ENCODE data around the gene TMEM132D.

The TMEM132D gene

GRCh38 chr12:129184127-129184928 is 719.5 kb downstream of the TMEM132D start:
- DNase-seq (ENCODE audit: low spot score), result no peak

- no peak for DNase-seq (ENCODE audit: low spot score)
These were observed 723.8 kb downstream of the TMEM132D start for GRCh38 chr12:129179941-129180553.

DNA sequence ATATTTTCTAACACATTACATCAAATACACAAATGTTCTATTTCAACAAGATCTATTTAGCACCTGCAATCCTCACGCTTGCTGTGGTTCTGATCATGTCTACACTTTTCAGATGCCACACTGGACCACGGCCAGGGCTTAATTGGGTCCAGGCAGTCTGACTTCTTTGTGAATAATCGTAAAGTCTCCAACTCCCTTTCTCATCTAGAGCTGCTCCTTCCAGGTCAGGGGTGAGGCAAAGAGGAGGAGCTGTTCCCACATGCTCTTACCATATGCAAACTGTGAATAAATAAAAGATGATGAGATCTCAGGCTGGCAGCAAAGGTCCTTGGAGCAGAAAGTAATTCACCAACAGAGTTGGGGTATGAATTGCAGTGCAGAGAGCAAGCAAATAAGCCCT is 733.9 kb downstream of the TMEM132D start:
- DNase-seq (ENCODE audit: low spot score), result no peak

DNA sequence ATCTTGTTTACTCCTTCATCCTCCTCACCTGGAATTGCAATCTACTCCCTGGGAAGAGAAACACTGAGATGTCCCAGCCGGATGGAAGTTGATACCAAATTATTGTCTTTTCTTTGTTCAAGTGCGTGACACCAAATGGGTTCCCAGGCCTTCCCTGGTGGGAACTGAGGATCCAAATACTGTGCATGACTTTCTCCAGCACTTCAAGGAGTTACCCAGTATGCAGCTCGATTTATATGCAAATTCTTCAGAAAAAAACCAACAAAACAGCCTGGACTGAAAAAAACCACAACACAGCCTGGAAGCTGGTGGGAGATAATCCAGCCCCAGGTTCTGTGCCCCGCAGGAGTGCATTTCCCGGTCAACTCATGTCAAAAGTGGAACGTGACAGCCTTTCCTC is 740.0 kb downstream of the TMEM132D start:
- DNase-seq (ENCODE audit: low spot score), result no peak

GRCh38 chr12:129163461-129163860 is 740.4 kb downstream of the TMEM132D start:
- no peak for DNase-seq (ENCODE audit: low spot score)

DNA sequence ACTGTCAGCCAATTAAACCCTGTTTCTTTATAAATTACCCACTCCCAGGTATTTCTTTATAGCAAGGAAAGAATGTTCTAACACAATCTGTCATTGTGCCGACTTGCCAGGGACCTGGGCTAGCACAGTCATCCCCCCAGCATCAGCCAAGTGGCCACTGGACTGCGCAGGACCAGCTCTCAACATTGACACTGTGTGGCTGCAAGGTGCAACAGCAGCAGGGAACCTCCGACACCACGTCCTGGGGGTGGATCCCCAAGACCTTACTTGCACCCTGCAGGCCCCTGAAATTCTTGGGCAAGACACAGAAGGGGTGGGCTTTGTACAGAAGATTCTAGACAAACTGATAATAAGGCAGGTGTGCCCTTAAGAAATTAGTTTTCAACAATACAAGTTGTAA is 741.0 kb downstream of the TMEM132D start:
- no peak for DNase-seq (ENCODE audit: low spot score)

- DNase-seq (ENCODE audit: low spot score), result no peak
These were observed 742.3 kb downstream of the TMEM132D start for GRCh38 chr12:129161511-129161910.

GRCh38 chr12:129160282-129160681 is 743.5 kb downstream of the TMEM132D start:
- DNase-seq (ENCODE audit: low spot score), result no peak

GRCh38 chr12:129152351-129153104 is 751.3 kb downstream of the TMEM132D start:
- DNase-seq (ENCODE audit: low spot score), result no peak

DNA sequence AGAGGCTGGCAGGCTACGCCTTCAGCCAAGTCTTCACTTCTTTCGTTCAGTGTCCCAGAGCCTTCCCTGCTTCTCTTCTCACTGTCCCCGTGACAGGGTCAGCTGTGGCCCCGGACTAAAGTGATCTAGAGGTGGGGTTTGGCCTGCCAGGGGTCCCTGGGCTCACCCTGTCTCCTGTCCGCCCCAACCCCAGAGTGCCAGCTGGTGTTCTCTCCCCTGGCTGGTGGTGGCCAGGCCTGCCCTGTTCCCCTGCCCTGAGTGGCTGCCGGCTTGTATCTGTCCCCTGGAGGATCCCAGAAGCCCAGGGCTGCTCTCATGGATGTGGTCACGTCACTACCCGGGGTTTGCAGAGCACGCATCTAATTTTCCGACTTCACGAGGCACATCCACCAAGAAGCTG is 753.1 kb downstream of the TMEM132D start:
- no peak for DNase-seq (ENCODE audit: low spot score)

DNA sequence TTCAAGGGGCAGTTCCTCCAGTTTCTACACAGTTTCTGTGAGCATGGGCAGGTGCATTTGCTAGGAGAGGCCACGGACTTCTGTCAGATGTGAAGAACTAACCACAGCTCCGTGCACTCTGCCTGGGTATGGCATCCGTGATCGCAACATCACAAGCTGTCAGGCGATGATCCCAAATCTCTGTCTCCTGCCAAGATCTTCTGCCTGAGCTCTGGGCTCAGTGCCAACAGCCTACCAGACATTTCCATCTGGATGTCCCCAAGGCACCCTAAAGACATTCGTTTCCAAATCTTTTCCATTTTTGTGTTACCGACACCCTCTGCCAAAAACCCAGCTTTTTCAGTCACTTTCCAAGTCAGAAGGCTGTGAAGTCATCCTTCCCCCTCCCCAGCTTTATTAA is 758.4 kb downstream of the TMEM132D start:
- no peak for DNase-seq (ENCODE audit: low spot score)

- no peak for DNase-seq (ENCODE audit: low spot score)
These were observed 765.0 kb downstream of the TMEM132D start for GRCh38 chr12:129138776-129139175.

DNA sequence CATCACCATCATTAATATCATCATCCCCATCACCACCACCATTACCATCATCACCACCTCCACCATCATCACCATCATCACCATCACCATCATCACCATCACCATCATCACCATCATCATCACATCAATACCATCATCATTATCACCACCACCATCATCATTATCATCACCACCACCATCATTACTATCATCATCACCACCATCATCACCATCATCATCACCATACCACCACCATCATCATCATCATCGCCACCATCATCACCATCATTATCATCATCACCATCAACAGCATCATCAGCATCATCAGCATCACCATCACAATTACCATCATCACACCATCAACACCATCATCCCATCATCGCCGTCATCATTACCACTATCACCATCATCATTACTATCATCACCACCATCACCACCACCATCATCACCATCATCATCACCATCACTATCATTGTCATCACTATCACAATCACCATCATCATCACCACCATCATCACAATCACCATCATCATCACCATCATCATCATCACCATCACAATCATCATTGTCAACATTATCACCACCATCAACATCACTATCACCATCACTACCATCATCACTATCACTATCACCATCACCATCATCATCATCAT is 767.0 kb downstream of the TMEM132D start:
- no peak for DNase-seq (ENCODE audit: low spot score)

DNA sequence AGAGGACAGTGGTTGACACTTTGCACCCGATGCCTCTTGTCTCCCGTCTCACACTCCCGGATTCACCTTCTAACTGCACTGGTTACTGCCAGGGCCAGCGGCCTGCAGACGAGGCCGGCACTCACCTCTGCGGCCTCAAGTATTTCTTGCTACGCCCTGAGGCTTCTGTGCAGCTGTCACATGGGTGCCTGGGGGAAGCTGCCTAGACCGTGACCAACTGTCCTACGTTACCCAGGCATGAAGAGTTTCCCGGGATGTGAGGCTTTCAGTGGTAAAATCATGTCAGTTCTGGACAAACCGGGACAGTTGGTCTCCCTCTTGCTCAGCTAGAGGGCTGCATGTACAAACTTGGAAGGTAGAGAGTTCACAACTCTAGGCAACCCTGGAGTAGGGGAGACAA is 776.1 kb downstream of the TMEM132D start:
- DNase-seq (ENCODE audit: low spot score), result no peak

DNA sequence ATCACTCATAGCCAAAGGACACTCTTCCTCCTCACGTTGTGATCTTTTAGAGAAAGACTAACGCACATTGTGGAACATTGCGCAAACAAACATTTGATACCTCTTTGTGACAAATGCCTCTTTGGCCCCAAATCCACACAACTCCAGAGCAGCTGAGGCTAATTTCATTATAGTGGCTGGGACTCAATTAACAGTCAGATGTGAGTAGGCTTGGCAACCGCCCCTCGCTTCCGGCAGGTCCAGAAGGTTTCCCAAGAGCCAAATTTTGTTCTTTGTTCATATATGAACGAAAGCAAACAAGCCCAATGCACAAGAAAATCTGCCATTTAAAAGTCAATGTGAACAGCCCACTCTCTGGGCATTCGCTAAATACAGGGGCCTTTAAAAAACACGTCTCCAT is 776.6 kb downstream of the TMEM132D start:
- DNase-seq (ENCODE audit: low spot score), result no peak

DNA sequence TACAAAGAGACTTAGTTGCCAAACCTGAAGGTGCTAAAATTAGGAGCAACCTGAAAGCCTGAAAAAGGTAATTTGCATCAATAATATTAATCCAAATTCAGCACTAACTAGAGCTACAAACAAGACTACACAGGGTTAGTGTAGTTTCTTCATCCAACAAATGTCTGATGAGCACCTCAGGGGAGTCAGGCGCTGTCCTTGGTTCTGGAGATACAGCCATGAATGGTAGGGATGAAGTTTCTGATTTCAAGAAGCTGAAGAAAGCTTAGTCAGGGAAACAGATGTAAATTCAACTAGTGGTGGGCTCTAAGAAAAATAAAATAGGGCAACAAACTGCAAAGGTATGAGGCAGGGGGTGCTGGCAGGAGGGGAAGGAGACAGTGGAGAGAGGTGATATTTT is 784.3 kb downstream of the TMEM132D start:
- DNase-seq (ENCODE audit: low spot score), result peak; percentile 47

- no peak for DNase-seq (ENCODE audit: low spot score)
These were observed 788.3 kb downstream of the TMEM132D start for GRCh38 chr12:129115558-129115957.

- no peak for DNase-seq (ENCODE audit: low spot score)
These were observed 793.2 kb downstream of the TMEM132D start for GRCh38 chr12:129110575-129110974.

GRCh38 chr12:129109174-129110001 is 794.4 kb downstream of the TMEM132D start:
- no peak for DNase-seq (ENCODE audit: low spot score)

DNA sequence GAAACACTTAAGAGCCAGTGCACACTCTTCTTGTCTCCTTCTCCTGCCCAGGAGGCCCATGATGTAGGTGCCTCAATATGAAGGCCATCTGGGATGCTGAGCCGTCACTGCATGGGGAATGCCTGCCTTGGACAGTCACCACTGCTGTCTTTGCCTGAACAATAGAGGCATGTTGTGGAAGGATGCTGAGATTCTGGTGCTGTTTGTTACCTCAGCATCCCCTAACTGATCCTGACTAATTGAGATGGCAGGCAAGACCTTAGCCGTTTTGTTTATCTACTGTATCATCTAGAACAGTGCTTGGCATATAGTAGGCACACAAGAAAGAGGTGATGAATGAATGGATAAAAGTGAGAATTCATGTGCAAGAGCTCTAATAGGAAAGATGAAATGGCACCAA is 797.1 kb downstream of the TMEM132D start:
- no peak for DNase-seq (ENCODE audit: low spot score)

DNA sequence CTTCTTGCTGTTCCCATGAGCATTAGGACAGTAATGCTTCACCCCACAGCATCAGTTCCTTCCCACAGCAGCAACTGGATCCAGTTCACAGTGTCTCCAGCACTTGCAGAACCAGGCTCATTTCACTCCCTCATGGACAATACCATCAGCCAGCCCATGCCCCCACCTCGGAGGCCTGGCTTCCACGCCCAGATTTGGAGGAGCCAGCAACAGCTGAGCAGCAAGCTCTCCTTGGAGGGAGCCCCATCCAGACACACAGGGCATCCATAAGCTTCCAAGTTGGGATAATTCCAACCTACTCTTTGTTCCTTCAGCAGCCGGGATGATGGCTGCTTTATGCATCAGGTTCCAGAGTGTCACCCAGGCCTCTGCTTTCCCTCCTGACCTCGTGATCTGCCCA is 800.6 kb downstream of the TMEM132D start:
- no peak for DNase-seq (ENCODE audit: low spot score)

- no peak for DNase-seq (ENCODE audit: low spot score)
These were observed 801.6 kb downstream of the TMEM132D start for GRCh38 chr12:129102233-129102632.

All from iPS-NIHi11 (cell line).